Hepatocyte (in vitro differentiated cells): ENCODE data around the gene DOK1. TPM values are rescaled to one million over a fixed set of nuclear protein-coding genes. Genes with fewer than 3 reads are reported as not detected.

Experiments used
- DNase-seq: peaks from one replicate; pipeline ENCODE4 v3.0.0-alpha.2; 2016; ENCODE audit warnings: low spot score
- H2AFZ ChIP-seq: fragments of 200-600 bp; sonication (generic); 2 replicates; pipeline ENCODE4 v1.6.0; 2016; ENCODE audit warnings: antibody characterized with exemption, mild to moderate bottlenecking
- H3K27ac ChIP-seq: fragments of 200-600 bp; sonication (generic); 2 replicates; pipeline ENCODE4 v1.5.1; 2016; ENCODE audit warnings: mild to moderate bottlenecking
- H3K27me3 ChIP-seq: fragments of 200-600 bp; sonication (generic); 2 replicates; pipeline ENCODE4 v1.6.1; 2016
- H3K36me3 ChIP-seq: fragments of 200-600 bp; sonication (generic); replicated peaks from 2 replicates; pipeline ENCODE4 v1.5.1; 2016; ENCODE audit warnings: low read depth; ENCODE audit not compliant: insufficient read depth
- H3K4me1 ChIP-seq: fragments of 200-600 bp; sonication (generic); 2 replicates; pipeline ENCODE4 v1.5.1; 2016; ENCODE audit warnings: mild to moderate bottlenecking, moderate library complexity; ENCODE audit not compliant: insufficient read depth
- H3K4me2 ChIP-seq: fragments of 200-600 bp; sonication (generic); 2 replicates; pipeline ENCODE4 v1.6.0; 2016
- H3K4me3 ChIP-seq: fragments of 200-600 bp; sonication (generic); 2 replicates; pipeline ENCODE4 v1.5.1; 2016; ENCODE audit warnings: mild to moderate bottlenecking
- H3K79me2 ChIP-seq: fragments of 200-600 bp; sonication (generic); 2 replicates; pipeline ENCODE4 v1.6.0; 2017; ENCODE audit warnings: mild to moderate bottlenecking
- H3K9me2 ChIP-seq: fragments of 200-600 bp; sonication (generic); replicated peaks from 2 replicates; pipeline ENCODE4 v1.6.0; 2017; ENCODE audit warnings: mild to moderate bottlenecking; ENCODE audit not compliant: insufficient read depth
- H3K9me3 ChIP-seq: fragments of 200-600 bp; sonication (generic); 2 replicates; pipeline ENCODE4 v1.5.1; 2016; ENCODE audit warnings: low read depth, mild to moderate bottlenecking
- H4K20me1 ChIP-seq: fragments of 200-600 bp; sonication (generic); 2 replicates; pipeline ENCODE4 v1.6.0; 2016; ENCODE audit warnings: mild to moderate bottlenecking; ENCODE audit not compliant: insufficient read depth, poor library complexity, severe bottlenecking
- EZH2 ChIP-seq: fragments of 200-600 bp; sonication (generic); IDR thresholded peaks from 2 replicates; pipeline ENCODE4 v1.6.1; 2016; ENCODE audit warnings: antibody characterized with exemption, mild to moderate bottlenecking, borderline replicate concordance
- EZH2phosphoT487 ChIP-seq: fragments of 200-600 bp; sonication (generic); IDR thresholded peaks from one replicate; pipeline ENCODE4 v1.6.1; 2018; ENCODE audit warnings: antibody characterized with exemption, mild to moderate bottlenecking, low read depth, moderate library complexity; ENCODE audit not compliant: unreplicated experiment, severe bottlenecking
- WGBS: methylation state at CpG from one replicate; pipeline ENCODE4 v1.1.6; 2016; ENCODE audit warnings: low lambda C conversion rate; ENCODE audit errors: missing lambda C conversion rate; 5-methylcytosine and 5-hydroxymethylcytosine counted together
- polyA plus RNA-seq: library from polyadenylated mRNA; unstranded; fragments of >200 nt; fragmentation: Nextera tagmentation; extraction: Ambion mirVana; gene quantifications from 2 replicates; pipeline ENCODE4 v1.2.1, GENCODE V29; 2016
- total RNA-seq: library from RNA; depleted of rRNA; stranded (reverse); fragments of >200 nt; gene quantifications from 2 replicates; pipeline ENCODE4 v1.2.3, GENCODE V29; 2014
- TF ChIP-seq, protein P1 (sequence below): fragments of 200-600 bp; sonication (generic); IDR thresholded peaks from 2 replicates; pipeline ENCODE4 v1.5.1; 2016; ENCODE audit warnings: antibody characterized with exemption, mild to moderate bottlenecking; ENCODE audit not compliant: poor library complexity

The DOK1 gene
- total and polyA plus RNA-seq, 2 experiments from 2014 or later, result 8.0 to 11.4 TPM

DNA sequence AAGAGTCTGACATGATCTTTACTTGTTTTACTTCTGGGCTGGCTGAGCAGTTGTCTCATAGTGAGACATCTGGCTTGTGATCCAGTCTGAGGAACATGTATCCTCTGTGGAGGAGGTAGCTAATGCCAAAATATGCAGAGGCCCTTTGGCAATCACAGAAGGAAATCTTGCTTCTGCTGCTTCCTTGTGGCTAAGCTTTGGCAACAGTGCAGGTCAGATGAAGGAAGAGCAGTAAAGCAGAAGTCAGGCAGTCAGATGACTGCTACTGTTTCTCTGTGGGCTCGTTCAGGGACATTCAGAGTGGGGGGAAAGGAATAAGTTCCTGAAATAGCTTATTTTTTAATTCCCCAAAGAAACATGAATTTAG is 22.3 kb downstream of the DOK1 start:
- TF ChIP-seq EZH2 (no peak), EZH2phosphoT487 (no peak)
- TF ChIP-seq, protein P1, sequence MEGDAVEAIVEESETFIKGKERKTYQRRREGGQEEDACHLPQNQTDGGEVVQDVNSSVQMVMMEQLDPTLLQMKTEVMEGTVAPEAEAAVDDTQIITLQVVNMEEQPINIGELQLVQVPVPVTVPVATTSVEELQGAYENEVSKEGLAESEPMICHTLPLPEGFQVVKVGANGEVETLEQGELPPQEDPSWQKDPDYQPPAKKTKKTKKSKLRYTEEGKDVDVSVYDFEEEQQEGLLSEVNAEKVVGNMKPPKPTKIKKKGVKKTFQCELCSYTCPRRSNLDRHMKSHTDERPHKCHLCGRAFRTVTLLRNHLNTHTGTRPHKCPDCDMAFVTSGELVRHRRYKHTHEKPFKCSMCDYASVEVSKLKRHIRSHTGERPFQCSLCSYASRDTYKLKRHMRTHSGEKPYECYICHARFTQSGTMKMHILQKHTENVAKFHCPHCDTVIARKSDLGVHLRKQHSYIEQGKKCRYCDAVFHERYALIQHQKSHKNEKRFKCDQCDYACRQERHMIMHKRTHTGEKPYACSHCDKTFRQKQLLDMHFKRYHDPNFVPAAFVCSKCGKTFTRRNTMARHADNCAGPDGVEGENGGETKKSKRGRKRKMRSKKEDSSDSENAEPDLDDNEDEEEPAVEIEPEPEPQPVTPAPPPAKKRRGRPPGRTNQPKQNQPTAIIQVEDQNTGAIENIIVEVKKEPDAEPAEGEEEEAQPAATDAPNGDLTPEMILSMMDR, result no peak
- Histone ChIP-seq H3K27ac (peak overlapping the region; percentile 35), H3K9me2 (no peaks in the 10 kb centered on the region), H3K4me2 (no peak overlapping the region), H4K20me1 (no peaks in the 10 kb centered on the region), H3K36me3 (no peaks in the 10 kb centered on the region), H3K4me1 (no peaks in the 10 kb centered on the region), H3K79me2 (no peaks in the 10 kb centered on the region), H2AFZ (no peak overlapping the region), H3K9me3 (no peaks in the 10 kb centered on the region), H3K4me3 (no peak overlapping the region), H3K27me3 (no peaks in the 10 kb centered on the region)
- WGBS, result 59% methylated on average over 1 of the region's 1 CpG
- no peak for DNase-seq

DNA sequence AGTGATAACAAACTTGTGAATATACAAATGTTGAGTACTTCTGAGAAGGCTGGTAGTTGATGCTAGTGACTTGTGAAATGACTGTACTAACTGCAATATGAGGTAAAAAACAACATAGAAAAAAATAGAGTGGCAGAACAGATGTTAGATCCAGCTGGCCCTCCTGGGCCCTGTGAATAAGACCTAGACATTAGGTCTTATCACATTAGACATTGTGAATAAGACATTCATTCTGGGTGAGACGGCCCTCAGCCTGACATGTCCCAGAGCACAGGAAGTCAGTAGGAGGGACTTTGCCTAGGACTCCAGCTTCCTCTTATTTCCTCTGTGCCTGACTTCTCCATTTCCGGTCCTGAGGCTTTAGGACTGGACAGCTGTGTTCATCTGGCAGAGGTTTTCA is 22.9 kb downstream of the DOK1 start:
- Histone ChIP-seq H3K79me2 (no peaks in the 10 kb centered on the region), H3K9me2 (no peaks in the 10 kb centered on the region), H3K4me2 (no peak overlapping the region), H3K27ac (peak overlapping the region; percentile 35), H2AFZ (no peak overlapping the region), H3K4me3 (no peak overlapping the region), H3K27me3 (no peaks in the 10 kb centered on the region), H4K20me1 (no peaks in the 10 kb centered on the region), H3K9me3 (no peaks in the 10 kb centered on the region), H3K4me1 (no peaks in the 10 kb centered on the region), H3K36me3 (no peaks in the 10 kb centered on the region)
- WGBS, result 60% methylated on average over 2 of the region's 2 CpGs
- no peak for DNase-seq
- TF ChIP-seq, protein P1, result no peak
- TF ChIP-seq EZH2 (no peak), EZH2phosphoT487 (no peak)

DNA sequence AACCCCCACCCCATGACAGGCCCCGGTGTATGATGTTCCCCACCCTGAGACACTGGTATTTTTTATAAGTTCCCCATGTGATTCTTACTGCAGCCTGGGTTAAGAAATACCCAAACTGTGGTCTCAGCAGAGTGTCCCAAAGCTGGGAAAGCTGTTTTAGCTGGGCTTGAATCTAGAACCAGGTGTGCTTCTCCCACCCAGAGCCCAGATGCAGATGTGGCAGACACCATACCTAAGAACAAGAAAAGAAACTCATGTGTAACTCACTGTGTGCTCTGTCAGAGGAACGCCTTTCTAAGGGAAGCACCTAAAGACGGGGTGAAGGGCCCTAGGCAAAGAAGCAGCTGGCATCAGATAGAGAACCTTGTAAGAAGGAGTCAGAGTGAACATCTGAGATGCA is 23.9 kb downstream of the DOK1 start:
- no peaks in the 10 kb centered on the region for H3K4me1 ChIP-seq
- no peak overlapping the region for H3K27ac ChIP-seq

More for the DNA sequence above, 23.9 kb downstream of the DOK1 start:
- Histone ChIP-seq H3K36me3 (no peaks in the 10 kb centered on the region), H3K4me2 (no peak overlapping the region), H3K4me3 (no peak overlapping the region), H2AFZ (no peak overlapping the region), H3K27me3 (no peaks in the 10 kb centered on the region), H4K20me1 (no peaks in the 10 kb centered on the region), H3K79me2 (no peaks in the 10 kb centered on the region), H3K9me2 (no peaks in the 10 kb centered on the region), H3K9me3 (no peaks in the 10 kb centered on the region)
- TF ChIP-seq EZH2, result no peak
- no peak for TF ChIP-seq EZH2phosphoT487
- TF ChIP-seq, protein P1, result no peak
- 90% methylated on average over 3 of the region's 3 CpGs for WGBS
- DNase-seq, result no peak
